ENCODE measurements around the gene BMX.
A peak's percentile ranks its signal among the peaks of the same experiment; 100 is the strongest.

BMX gene

GRCh38 chrX:15509845-15510244, 9.2 kb downstream of the BMX start:
- DNase-seq, result no peak

- DNase-seq, result no peak
Observed at GRCh38 chrX:15511563-15511962, 11.0 kb downstream of the BMX start.

DNA sequence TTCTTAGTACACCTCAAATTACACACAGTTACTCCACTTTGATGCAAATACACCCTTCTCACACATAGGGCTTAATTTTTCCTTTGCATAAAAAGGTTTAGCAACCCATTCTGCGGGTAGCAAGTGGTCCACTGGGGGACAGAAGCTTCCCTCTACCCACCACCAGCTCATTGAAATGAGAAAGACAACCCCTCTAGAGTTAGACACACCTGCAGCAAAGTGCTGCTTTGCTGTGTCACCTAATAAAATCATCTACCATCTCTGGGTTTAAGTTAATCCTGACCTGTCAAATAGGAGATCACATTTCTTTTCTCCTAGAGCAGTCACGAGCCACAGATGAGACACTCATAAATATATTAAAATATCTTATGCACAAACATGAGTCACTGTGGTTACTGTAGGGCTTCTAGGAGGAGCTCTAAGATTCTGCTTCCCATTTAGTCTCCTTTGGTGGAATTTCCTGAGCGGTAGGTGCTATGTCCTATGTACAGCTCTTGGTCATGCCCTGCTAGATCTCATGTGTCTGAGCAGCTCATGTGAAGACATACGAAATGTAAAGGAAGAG, 11.9 kb downstream of the BMX start:
- no peak for DNase-seq

DNA sequence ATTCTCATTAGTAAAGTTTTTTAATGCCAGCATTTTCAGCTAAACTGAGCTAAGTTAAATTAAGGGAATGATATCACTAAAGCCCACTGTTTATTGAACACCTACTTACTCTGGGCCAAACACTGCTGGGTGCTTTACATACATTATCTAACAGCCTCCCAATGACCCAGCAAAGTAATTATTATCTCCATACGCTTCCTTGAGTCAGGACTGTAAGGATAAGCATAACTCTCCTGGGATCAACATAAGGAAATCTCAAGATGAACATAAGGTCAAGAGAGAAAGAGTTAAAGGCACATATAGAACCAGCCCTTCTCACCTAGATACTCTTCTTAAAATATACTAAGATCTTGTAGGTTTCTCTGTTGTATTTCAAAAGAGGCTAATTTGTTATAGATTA, 13.7 kb downstream of the BMX start:
- DNase-seq, result no peak

DNA sequence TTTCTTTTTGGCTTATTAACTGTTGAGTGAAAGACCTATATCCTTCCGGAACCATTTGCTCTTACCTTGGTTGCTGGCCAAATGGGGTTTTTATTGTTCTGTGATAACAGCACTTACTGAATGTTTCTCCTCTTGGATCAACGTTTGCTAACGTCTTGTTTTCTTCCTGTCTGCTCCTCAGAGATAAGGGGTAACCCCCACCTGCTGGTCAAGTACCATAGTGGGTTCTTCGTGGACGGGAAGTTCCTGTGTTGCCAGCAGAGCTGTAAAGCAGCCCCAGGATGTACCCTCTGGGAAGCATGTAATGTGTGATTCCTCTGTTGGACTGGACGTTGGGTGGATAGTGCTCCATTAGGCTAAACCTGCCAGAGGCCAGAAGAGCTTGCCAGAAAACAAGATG, 15.3 kb downstream of the BMX start:
- DNase-seq, result no peak

DNA sequence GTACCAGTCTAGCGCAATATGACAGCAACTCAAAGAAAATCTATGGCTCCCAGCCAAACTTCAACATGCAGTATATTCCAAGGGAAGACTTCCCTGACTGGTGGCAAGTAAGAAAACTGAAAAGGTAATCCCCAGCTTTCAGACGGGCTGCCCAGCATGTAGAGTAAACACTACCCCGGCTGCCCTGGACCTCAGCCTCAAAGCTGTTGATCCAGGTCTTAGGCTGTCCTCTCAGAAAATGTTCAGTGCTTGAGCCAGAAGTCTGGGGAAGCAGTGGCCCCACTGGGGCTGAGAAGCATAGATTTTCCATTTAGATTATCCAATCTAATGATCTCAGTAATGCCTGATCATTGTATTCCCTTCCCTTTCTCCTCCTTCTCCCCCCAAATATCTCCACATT, 21.9 kb downstream of the BMX start:
- no peak for DNase-seq

GRCh38 chrX:15523088-15523487, 22.5 kb downstream of the BMX start:
- no peak for DNase-seq

DNA sequence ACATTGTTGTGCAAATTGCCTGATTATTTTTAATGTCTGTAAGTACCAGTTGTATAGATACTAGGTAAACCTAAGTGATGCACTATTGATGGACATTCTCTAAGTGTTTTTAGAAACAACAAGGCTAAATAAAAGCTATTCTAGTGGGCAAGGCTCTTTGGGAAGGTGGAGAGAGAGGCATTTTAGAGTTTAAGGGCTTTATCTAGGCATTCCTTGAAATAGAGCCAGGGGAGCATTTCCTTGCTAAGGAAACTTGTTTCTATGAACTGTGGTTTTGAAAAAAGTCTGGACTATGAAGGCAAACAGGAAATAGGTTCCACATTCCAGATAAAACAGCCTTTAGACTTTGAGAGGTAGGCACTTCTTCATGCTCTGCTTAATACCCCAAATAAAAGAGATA, 23.8 kb downstream of the BMX start:
- DNase-seq, result no peak

DNA sequence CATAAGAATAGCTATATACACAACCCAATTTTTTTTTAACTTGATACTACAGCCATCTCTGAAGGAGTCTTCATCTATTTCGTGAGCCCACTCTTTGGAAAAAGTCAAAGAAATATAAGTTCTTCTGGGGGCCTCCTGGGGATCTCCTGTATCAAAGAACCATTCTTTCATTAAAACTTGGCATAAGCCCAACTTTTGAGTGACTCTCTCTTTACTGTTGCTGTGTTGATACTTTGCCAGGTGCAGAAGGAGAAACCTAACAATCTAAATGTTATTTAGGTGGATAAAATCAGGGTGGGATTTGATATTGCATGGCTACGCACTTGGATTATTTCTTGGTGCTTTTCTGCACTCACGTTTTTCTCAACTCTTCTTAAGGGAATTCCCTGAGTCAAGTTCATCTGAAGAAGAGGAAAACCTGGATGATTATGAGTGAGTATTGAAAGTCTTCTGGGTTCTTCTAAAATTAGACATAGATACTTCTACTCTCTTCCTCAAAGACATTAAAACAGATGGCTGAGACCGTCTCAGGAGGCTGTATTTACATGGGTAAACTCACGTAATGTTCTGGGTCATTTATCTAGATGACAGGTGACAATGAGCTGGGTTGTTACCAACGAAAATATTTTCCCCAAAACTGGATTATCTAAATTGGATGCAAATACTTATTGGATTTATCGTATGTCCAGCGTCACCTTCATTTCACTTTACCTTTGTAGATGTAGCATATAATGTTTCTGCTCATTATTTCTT, 25.2 kb downstream of the BMX start:
- no peak for DNase-seq

- no peak for DNase-seq
Observed at GRCh38 chrX:15529165-15529564, 28.6 kb downstream of the BMX start.

GRCh38 chrX:15530318-15530717, 29.7 kb downstream of the BMX start:
- no peak for DNase-seq

DNA sequence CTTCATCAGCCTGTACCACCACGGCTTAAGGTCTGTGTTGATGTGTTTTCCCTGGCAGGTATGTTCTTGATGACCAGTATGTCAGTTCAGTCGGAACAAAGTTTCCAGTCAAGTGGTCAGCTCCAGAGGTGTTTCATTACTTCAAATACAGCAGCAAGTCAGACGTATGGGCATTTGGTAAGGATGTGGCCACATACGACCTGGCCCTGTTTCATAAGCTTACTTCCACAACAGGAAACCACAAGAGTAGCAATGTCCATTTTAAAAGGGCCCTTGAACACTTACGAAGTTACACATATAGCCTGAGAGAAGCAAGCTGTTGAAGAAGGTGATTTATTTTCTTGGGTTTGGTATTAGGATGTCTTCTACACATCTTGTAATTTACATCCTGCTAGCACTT, 46.1 kb downstream of the BMX start:
- no peak for DNase-seq

DNA sequence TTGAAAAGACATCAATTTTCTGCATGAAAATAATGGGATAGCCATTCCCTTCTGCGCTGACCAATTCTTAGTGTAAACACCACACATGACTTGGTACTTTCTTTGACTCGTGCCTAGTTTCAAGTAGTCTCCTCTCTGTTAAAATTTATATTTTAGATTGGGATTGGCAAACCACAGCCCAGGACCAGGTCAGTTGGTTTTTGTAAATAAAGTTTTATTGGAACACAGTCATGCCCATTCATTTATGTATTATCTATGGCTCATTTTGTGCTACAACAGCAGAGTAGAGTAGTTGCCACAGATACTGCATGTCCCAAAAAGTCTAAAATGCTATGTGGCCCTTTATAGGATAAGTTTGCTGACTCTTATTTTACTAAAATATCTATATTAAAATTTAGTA, 46.7 kb downstream of the BMX start:
- DNase-seq, result no peak

GRCh38 chrX:15549189-15550012, 48.8 kb downstream of the BMX start:
- DNase-seq, result no peak

GRCh38 chrX:15559227-15559626, 58.6 kb downstream of the BMX start:
- no peak for DNase-seq

DNA sequence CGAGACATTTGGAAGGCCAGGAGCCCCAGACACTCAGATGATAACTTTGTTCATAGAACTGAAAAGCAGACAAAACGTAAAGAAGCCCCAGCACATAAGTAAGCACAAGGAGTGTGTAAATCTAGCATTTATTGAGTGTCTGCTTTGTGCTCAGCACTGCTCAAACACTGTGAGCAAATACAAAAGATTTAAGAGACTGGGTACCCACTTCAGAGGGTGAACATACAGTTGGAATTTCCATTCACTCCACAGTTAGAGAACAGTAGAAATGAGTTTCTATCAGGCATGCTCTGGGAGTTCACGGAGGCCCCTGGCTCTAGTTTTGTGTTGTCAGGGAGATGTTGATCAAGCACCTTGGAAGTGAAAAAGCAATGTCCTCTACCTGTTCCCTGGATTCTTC, 60.3 kb downstream of the BMX start:
- DNase-seq, result no peak

DNA sequence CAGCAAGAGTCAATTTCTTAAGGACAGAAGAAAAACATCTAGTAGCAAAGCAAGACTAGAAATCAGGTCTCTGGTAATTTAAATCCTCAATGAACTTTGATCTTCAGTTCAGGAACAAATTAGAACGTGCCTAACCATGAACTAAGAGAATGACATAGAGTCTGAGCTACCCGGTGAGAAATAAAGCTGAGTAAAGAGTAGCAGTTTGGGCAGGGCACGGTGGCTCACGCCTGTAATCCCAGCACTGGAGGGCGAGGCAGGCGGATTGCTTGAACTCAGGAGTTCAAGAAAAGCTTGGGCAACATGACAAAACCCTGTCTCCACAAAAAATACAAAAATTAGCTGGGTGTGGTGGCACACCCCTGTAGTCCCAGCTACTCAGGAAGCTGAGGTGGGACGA, 62.4 kb downstream of the BMX start:
- DNase-seq, result no peak

DNA sequence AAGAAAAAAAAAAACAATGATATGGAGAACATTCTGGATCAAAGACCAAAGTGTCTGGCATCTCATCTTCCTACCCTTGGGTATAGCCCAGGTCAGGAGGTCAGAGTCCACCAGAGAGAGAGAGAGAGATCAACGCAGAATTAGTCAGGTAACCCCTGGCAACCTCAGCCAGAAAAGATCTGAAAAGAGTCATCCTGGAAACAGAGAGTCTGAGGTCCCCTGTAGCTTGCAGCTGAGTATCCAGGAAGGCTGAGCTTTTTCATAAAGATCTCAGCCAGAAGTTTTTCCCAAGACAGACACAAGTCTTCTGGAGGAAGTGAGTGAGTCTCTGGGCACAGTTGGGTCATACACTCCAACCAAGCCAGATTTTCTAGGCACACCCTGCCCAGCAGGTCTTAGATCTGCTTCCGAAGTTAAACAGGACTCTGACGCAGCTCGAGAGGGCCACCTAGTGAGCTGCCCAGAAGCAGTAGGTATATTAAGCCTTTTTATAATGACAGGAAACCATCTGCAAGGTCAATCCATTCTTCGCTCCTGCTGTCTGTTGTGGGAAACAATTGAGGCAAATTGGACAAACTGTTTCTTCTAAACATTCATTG, 64.5 kb downstream of the BMX start:
- peak; percentile 53 for DNase-seq

- DNase-seq, result no peak
Observed at GRCh38 chrX:15566244-15566643, 65.6 kb downstream of the BMX start.

DNA sequence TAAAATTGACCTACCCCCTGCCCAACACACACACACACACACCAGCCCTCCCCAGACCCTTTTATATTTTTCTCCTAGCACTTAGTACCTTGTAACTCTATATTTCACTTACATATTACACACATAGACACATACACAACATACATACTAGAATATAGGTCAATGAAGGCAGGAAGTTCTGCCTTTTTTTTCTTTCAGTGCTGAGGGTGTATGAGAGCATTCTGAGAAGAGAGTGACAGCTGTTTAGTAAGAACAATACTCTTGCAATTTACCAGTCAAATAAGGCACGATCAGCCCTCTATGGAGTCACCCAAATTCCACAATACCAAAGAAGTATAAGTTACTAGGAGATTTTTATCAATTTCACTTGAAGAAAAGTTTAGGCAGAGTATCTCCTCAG, 66.7 kb downstream of the BMX start:
- no peak for DNase-seq

GRCh38 chrX:15567886-15568616, 67.4 kb downstream of the BMX start:
- DNase-seq, result no peak

DNA sequence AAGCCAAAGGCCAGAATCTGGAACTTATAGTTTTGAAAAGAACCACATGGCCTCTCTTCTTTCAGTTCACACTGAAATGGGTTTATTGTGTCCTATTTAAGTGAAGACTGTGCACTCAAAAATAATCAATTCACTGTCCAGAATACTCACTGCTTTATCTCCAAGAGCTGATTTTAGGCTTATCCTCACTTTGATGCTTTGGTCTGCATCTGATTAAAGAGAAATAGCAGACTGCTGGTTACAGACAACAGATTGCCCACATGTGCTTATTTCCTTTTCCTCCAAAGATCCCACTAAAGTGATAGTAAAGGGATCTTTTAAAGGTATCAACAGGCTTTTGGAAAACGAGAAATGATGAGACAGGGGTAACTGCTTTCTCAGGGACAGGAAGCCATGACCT, 69.5 kb downstream of the BMX start:
- no peak for DNase-seq

GRCh38 chrX:15574017-15574416, 73.4 kb downstream of the BMX start:
- no peak for DNase-seq
